PC-9 (cell line): Measurements from ENCODE around the gene HARS1. TPM values are rescaled to one million over a fixed set of nuclear protein-coding genes. Genes with fewer than 3 reads are reported as not detected.

Experiments
- BruUV-seq: library from RNA; stranded (reverse); fragments of 400-500 nt; replicated peaks from 2 replicates; lab custom pipeline; 2021; lab: Mats Ljungman, UMichigan
- CTCF ChIA-PET: fragments of 300-600 bp; sonication (Branson Sonifier 250); formaldehyde crosslinking; loops from one replicate; lab custom pipeline; 2022; ENCODE audit warnings: antibody characterized with exemption; lab: Charles Lee
- POLR2A ChIA-PET: fragments of 300-600 bp; sonication (Branson Sonifier 250); formaldehyde crosslinking; loops from one replicate; lab custom pipeline; 2022; ENCODE audit warnings: antibody characterized with exemption; ENCODE audit not compliant: unreplicated experiment; lab: Charles Lee
- DNase-seq, 2 experiments: peaks; one replicate each; pipeline versions ENCODE4 v3.0.0 to v3.0.0-alpha.2; 2015 to 2022; ENCODE audit warnings: mixed read lengths in 1 of 2
- H2AFZ ChIP-seq: fragments of 200-600 bp; sonication (generic); 2 replicates; pipeline ENCODE4 v1.8.1; 2017; ENCODE audit warnings: antibody characterized with exemption
- H3F3A ChIP-seq: fragments of 200-600 bp; sonication (generic); 2 replicates; pipeline ENCODE4 v1.8.1; 2017; ENCODE audit warnings: antibody characterized with exemption, mild to moderate bottlenecking, low read depth; ENCODE audit not compliant: insufficient read depth
- H3K27ac ChIP-seq: fragments of 200-600 bp; sonication (generic); 2 replicates; pipeline ENCODE4 v1.6.1; 2016; ENCODE audit warnings: mixed run types
- H3K27me3 ChIP-seq: fragments of 200-600 bp; sonication (generic); 2 replicates; pipeline ENCODE4 v1.6.1; 2016; ENCODE audit warnings: low read depth, mixed run types; ENCODE audit not compliant: insufficient read depth
- H3K36me3 ChIP-seq: fragments of 200-600 bp; sonication (generic); 2 replicates; pipeline ENCODE4 v1.6.1; 2016; ENCODE audit warnings: low read depth, mixed run types
- H3K4me1 ChIP-seq: fragments of 200-600 bp; sonication (generic); replicated peaks from 2 replicates; pipeline ENCODE4 v1.6.1; 2016; ENCODE audit warnings: mixed run types; ENCODE audit not compliant: insufficient read depth
- H3K4me2 ChIP-seq: fragments of 200-600 bp; sonication (generic); 2 replicates; pipeline ENCODE4 v1.6.1; 2017; ENCODE audit warnings: mixed run types
- H3K4me3 ChIP-seq: fragments of 200-600 bp; sonication (generic); 2 replicates; pipeline ENCODE4 v1.6.1; 2016; ENCODE audit warnings: mixed run types
- H3K79me2 ChIP-seq: fragments of 200-600 bp; sonication (generic); 2 replicates; pipeline ENCODE4 v1.6.1; 2017; ENCODE audit warnings: low read depth, mixed run types
- H3K9me2 ChIP-seq: fragments of 200-600 bp; sonication (generic); 2 replicates; pipeline ENCODE4 v1.8.1; 2017; ENCODE audit warnings: mild to moderate bottlenecking; ENCODE audit not compliant: insufficient read depth
- H3K9me3 ChIP-seq: fragments of 200-600 bp; sonication (generic); 2 replicates; pipeline ENCODE4 v1.8.1; 2016; ENCODE audit warnings: low read depth; ENCODE audit not compliant: insufficient read depth
- H4K20me1 ChIP-seq: fragments of 200-600 bp; sonication (generic); 2 replicates; pipeline ENCODE4 v1.8.1; 2017; ENCODE audit not compliant: insufficient read depth
- EZH2 ChIP-seq: fragments of 200-600 bp; sonication (generic); IDR thresholded peaks from 2 replicates; pipeline ENCODE4 v1.8.0; 2017; ENCODE audit warnings: antibody characterized with exemption, low read depth
- intact Hi-C: fragments of 100-400 bp; cut with micrococcal nuclease; formaldehyde crosslinking; loops from one replicate; pipeline ENCODE4 v1.10.0; 2022; ENCODE audit not compliant: unreplicated experiment
- total RNA-seq: library from RNA; stranded (reverse); gene quantifications from 2 replicates; pipeline ENCODE4 v1.2.3, GENCODE V29; 2021
- TF ChIP-seq, protein P1 (sequence below): fragments of 200-600 bp; sonication (generic); conservative IDR thresholded peaks from 2 replicates; pipeline ENCODE4 v1.6.1; 2017; ENCODE audit warnings: mixed run types, antibody characterized with exemption, mild to moderate bottlenecking, moderate library complexity

Gene HARS1
- total RNA-seq, 1 experiment from 2014 or later: 64.3 TPM

DNA sequence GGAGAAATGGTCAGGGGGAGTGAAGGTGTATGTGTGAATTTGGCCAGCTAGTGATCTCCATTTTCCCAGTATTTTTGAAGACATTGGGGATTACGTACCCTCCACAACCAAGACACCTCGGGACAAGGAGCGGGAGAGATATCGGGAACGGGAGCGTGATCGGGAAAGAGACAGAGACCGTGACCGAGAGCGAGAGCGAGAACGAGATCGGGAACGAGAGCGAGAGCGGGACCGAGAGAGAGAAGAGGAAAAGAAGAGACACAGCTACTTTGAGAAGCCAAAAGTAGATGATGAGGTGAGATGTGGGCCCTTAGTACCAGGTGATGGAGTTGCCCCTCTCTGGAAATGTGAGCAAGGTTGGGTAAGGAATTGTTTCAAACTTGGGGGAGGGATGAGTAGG lies 32.3 kb downstream of the HARS1 start:
- H3K4me1 ChIP-seq: no peaks in the 10 kb centered on the region; the same call in 1 of the 2 replicates
- no peaks in the 10 kb centered on the region for H3K79me2 ChIP-seq
- H3F3A ChIP-seq: peaks cover 14% of the 10 kb centered on the region
- no peak overlapping the region for H3K27ac ChIP-seq
- intact Hi-C loops: no loop called here
- no peaks in the 10 kb centered on the region for H3K9me3 ChIP-seq
- H2AFZ ChIP-seq: no peak overlapping the region
- POLR2A ChIA-PET: no interaction called here
- TF ChIP-seq EZH2: no peak
- TF ChIP-seq, protein P1, sequence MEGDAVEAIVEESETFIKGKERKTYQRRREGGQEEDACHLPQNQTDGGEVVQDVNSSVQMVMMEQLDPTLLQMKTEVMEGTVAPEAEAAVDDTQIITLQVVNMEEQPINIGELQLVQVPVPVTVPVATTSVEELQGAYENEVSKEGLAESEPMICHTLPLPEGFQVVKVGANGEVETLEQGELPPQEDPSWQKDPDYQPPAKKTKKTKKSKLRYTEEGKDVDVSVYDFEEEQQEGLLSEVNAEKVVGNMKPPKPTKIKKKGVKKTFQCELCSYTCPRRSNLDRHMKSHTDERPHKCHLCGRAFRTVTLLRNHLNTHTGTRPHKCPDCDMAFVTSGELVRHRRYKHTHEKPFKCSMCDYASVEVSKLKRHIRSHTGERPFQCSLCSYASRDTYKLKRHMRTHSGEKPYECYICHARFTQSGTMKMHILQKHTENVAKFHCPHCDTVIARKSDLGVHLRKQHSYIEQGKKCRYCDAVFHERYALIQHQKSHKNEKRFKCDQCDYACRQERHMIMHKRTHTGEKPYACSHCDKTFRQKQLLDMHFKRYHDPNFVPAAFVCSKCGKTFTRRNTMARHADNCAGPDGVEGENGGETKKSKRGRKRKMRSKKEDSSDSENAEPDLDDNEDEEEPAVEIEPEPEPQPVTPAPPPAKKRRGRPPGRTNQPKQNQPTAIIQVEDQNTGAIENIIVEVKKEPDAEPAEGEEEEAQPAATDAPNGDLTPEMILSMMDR: no peak
- no peaks in the 10 kb centered on the region for H3K27me3 ChIP-seq
- no peaks in the 10 kb centered on the region for H4K20me1 ChIP-seq
- CTCF ChIA-PET: no interaction called here
- H3K9me2 ChIP-seq: no peaks in the 10 kb centered on the region
- H3K4me3 ChIP-seq: no peak overlapping the region
- peaks cover 26% of the 10 kb centered on the region for H3K36me3 ChIP-seq
- no TSS peak for BruUV-seq
- DNase-seq: no peak
- no peak overlapping the region for H3K4me2 ChIP-seq

DNA sequence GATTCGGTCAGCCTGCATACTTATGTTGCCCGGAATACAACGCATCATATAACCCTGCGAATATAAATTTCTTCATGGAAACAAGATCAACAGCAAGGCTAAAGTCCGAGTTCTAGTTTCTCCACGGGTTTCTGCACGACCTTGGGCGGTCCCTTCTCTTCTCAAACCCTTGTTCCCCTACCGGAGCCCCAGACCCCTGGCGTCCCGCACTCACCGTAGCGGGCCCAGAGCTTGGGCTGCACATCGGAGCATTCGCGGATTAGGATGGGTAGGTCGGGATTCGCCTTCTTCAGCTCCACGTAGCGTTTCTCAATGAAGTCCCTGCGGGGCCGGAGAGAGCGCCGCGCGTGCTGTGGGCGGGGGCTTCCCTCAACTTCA lies 44.1 kb downstream of the HARS1 start:
- ChIA-PET CTCF (no interaction called here), POLR2A (interaction anchor here (0.6 to 1.1 kb wide), 6 partner anchors 17 to 1223 kb away, joined by 3 to 10 read pairs (median 6); partner anchors contain the start of gene ZMAT2)

DNA sequence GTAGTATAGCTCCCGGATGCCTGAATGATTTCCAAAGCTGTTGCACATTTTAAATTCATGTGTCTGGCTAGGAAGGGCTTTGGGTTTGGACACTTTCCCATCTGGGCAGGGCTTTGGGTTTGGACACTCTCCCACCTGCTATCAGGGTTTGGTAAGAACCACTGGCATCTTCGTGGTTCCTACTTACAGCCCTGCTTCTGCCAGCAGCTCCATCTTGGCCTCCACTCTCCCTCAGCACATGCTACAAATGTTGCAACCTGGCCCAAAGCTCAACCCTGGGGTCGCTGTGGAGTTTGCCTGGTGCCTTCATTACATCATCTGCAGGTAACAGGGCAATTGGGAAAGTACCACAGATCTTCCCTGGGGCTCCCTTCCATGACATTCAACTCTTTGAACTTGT lies 48.5 kb downstream of the HARS1 start:
- intact Hi-C loops: no loop called here
- H3K4me2 ChIP-seq: no peak overlapping the region
- peaks cover 41% of the 10 kb centered on the region for H3K79me2 ChIP-seq
- no peak overlapping the region for H2AFZ ChIP-seq
- POLR2A ChIA-PET: interaction anchor here (0.6 kb wide), 1 partner anchor 91 kb away, joined by 5 read pairs; no protein-coding TSS in a partner anchor
- no peaks in the 10 kb centered on the region for H3K36me3 ChIP-seq
- BruUV-seq: no TSS peak
- H3K9me2 ChIP-seq: no peaks in the 10 kb centered on the region
- TF ChIP-seq EZH2: no peak
- TF ChIP-seq, protein P1: no peak
- no peaks in the 10 kb centered on the region for H3K9me3 ChIP-seq
- no peaks in the 10 kb centered on the region for H3K27me3 ChIP-seq
- CTCF ChIA-PET: interaction anchor here (0.6 kb wide), 1 partner anchor 25 kb away, joined by 7 read pairs; no protein-coding TSS in a partner anchor
- H3K4me1 ChIP-seq: peaks cover 17% of the 10 kb centered on the region
- H3K4me3 ChIP-seq: no peak overlapping the region
- no peak for DNase-seq
- H3F3A ChIP-seq: no peaks in the 10 kb centered on the region; the same call in 1 of the 2 replicates
- H3K27ac ChIP-seq: no peak overlapping the region
- peaks cover 2% of the 10 kb centered on the region; the same call in 1 of the 2 replicates for H4K20me1 ChIP-seq

More for the DNA sequence above, 44.1 kb downstream of the HARS1 start:
- Histone ChIP-seq H3K27ac (no peak overlapping the region), H3K27me3 (no peaks in the 10 kb centered on the region), H3K4me2 (peak overlapping the region; percentile 91), H3K4me3 (peak overlapping the region; percentile 84), H4K20me1 (peaks cover 5% of the 10 kb centered on the region; the same call in 1 of the 2 replicates), H3F3A (peaks cover 6% of the 10 kb centered on the region; the same call in 1 of the 2 replicates), H3K36me3 (peaks cover 26% of the 10 kb centered on the region), H3K9me3 (no peaks in the 10 kb centered on the region), H2AFZ (peak overlapping the region; percentile 84), H3K79me2 (peaks cover 46% of the 10 kb centered on the region), H3K9me2 (no peaks in the 10 kb centered on the region), H3K4me1 (peaks cover 14% of the 10 kb centered on the region)
- intact Hi-C loops: loop anchor here (2.0 kb wide), 3 partner anchors 82 to 246 kb away; partner anchors contain the start of genes ANKHD1, APBB3, SLC35A4 and SRA1
- TSS peak; percentile 71 for BruUV-seq
- no peak for TF ChIP-seq EZH2
- TF ChIP-seq, protein P1: no peak
- no peak for DNase-seq
